Esophagus squamous epithelium (tissue), 5 donors: ENCODE data around the gene ABCA1. TPM values are rescaled to one million over a fixed set of nuclear protein-coding genes. Genes with fewer than 3 reads are reported as not detected.

Experiments used
- DNase-seq: peaks from one replicate; lab custom pipeline; 2025; lab: John Stamatoyannopoulos, UW
- H3K27ac ChIP-seq, 4 donors: fragments of 200-600 bp; sonication (generic); one replicate each; pipeline ENCODE4 v1.5.1; 2016 to 2019; ENCODE audit warnings: mild to moderate bottlenecking in 1 of 4
- H3K27me3 ChIP-seq, 4 donors: fragments of 200-600 bp; sonication (generic); 1 replicate in 3 of 4; 2 replicates in 1 of 4; pipeline versions ENCODE4 v1.5.1 to v1.6.0; 2017 to 2021; ENCODE audit warnings: antibody characterized with exemption in 1 of 4
- H3K36me3 ChIP-seq, 3 donors: fragments of 200-600 bp; sonication (generic); one replicate each; pipeline ENCODE4 v1.5.1; 2016 to 2019
- H3K4me1 ChIP-seq, 3 donors: fragments of 200-600 bp; sonication (generic); one replicate each; pipeline ENCODE4 v1.5.1; 2017 to 2019
- H3K4me3 ChIP-seq, 4 donors: fragments of 200-600 bp; sonication (generic); 1 replicate in 3 of 4; 2 replicates in 1 of 4; pipeline ENCODE4 v1.5.1; 2016 to 2019; ENCODE audit warnings: mild to moderate bottlenecking in 2 of 4, moderate library complexity in 1 of 4
- H3K9me3 ChIP-seq, 3 donors: fragments of 200-600 bp; sonication (generic); one replicate each; pipeline ENCODE4 v1.5.1; 2016 to 2019
- CTCF ChIP-seq, 6 experiments: fragments of 450-650 bp in 4 of 6; fragments of 200-600 bp in 2 of 6; sonication (generic) in 2 of 6; IDR thresholded peaks; one replicate each; pipeline ENCODE4 v1.5.1; 2016 to 2019; ENCODE audit warnings: antibody characterized with exemption in 6 of 6, mild to moderate bottlenecking in 4 of 6, moderate library complexity in 4 of 6
- POLR2A ChIP-seq, 4 donors: fragments of 450-650 bp; IDR thresholded peaks; one replicate each; pipeline ENCODE4 v1.6.1; 2017; ENCODE audit warnings: antibody characterized with exemption in 4 of 4, mild to moderate bottlenecking in 4 of 4, moderate library complexity in 3 of 4
- WGBS, 2 donors: methylation state at CpG; one replicate each; pipeline ENCODE4 v1.1.5; 2018; 5-methylcytosine and 5-hydroxymethylcytosine counted together
- intact Hi-C: fragments of 100-400 bp; cut with DNase I; formaldehyde crosslinking; loops from one replicate; pipeline ENCODE4 v1.15.0; 2022
- total RNA-seq, 4 donors: library from RNA; depleted of rRNA; stranded (reverse); fragments of >200 nt; gene quantifications; one replicate each; pipeline ENCODE4 v1.1.0, GENCODE V29; 2016
- donor health status: DM: yes; HTN: yes; CAD: no.

The ABCA1 gene
- total RNA-seq, 4 donors from 2014 or later: 7.7 to 37.6 (median 23.3) TPM

- H3K27me3 ChIP-seq: no peaks in the 10 kb centered on the region
- H3K9me3 ChIP-seq: no peaks in the 10 kb centered on the region
- no peak for DNase-seq
- WGBS, 2 donors: 82 to 88% methylated on average over 4 of the region's 4 CpGs
- H3K36me3 ChIP-seq: no peaks in the 10 kb centered on the region
- no peak overlapping the region for H3K27ac ChIP-seq
- TF ChIP-seq POLR2A (IDR thresholded peaks at IDR 0.05) (no peak), CTCF (IDR thresholded peaks at IDR 0.05) (no peak)
- H3K4me1 ChIP-seq: peaks cover 0 to 54% (median 25%) of the 10 kb centered on the region in 3 donors
- intact Hi-C loops: no loop called here
- no peak overlapping the region for H3K4me3 ChIP-seq
Observed at GRCh38 chr9:104972242-104972866, 44.4 kb upstream of the ABCA1 start.

- DNase-seq: no peak
- H3K27ac ChIP-seq: no peak overlapping the region
- H3K4me1 ChIP-seq: peaks cover 0 to 45% (median 25%) of the 10 kb centered on the region in 3 donors
- no peaks in the 10 kb centered on the region for H3K9me3 ChIP-seq
- TF ChIP-seq CTCF (IDR thresholded peaks at IDR 0.05): no peak
- TF ChIP-seq POLR2A (IDR thresholded peaks at IDR 0.05): no peak
- no peaks in the 10 kb centered on the region for H3K36me3 ChIP-seq
- WGBS, 2 donors: 87 to 93% methylated on average over 3 of the region's 3 CpGs
- intact Hi-C loops: no loop called here
- H3K4me3 ChIP-seq: no peak overlapping the region
- no peaks in the 10 kb centered on the region for H3K27me3 ChIP-seq
Observed at GRCh38 chr9:104971511-104971910, 43.6 kb upstream of the ABCA1 start.

- H3K4me1 ChIP-seq: peaks cover 0 to 45% (median 25%) of the 10 kb centered on the region in 3 donors
- intact Hi-C loops: no loop called here
- no peaks in the 10 kb centered on the region for H3K27me3 ChIP-seq
- WGBS, 2 donors: 41 to 43% methylated on average over 7 to 8 of the region's 8 CpGs
- no peaks in the 10 kb centered on the region for H3K9me3 ChIP-seq
- no peak for DNase-seq
- no peak for TF ChIP-seq POLR2A (IDR thresholded peaks at IDR 0.05)
- TF ChIP-seq CTCF (IDR thresholded peaks at IDR 0.05): no peak
- no peaks in the 10 kb centered on the region for H3K36me3 ChIP-seq
- H3K27ac ChIP-seq: peak overlapping the region in 2 of 4 donors; percentile 51 to 94
- H3K4me3 ChIP-seq: no peak overlapping the region
Observed at GRCh38 chr9:104970271-104970987, 42.5 kb upstream of the ABCA1 start.

GRCh38 chr9:104969116-104969515 lies 41.2 kb upstream of the ABCA1 start:
- intact Hi-C loops: no loop called here
- Histone ChIP-seq H3K4me3 (peak overlapping the region in 1 of 4 donors; percentile 82), H3K4me1 (peaks cover 0 to 45% (median 25%) of the 10 kb centered on the region in 3 donors), H3K9me3 (no peaks in the 10 kb centered on the region), H3K27ac (peak overlapping the region; percentile 89 to 96 (median 94)), H3K27me3 (no peaks in the 10 kb centered on the region), H3K36me3 (no peaks in the 10 kb centered on the region)
- TF ChIP-seq POLR2A (IDR thresholded peaks at IDR 0.05) (no peak), CTCF (IDR thresholded peaks at IDR 0.05) (no peak)
- no peak for DNase-seq
- WGBS, 2 donors: 31 to 52% methylated on average over 4 of the region's 4 CpGs
